ENCODE data around the gene DDX43. TPM values are rescaled to one million over a fixed set of nuclear protein-coding genes. Genes with fewer than 3 reads are reported as not detected.

Gene DDX43
- total RNA-seq (2021; ENCODE audit: unreplicated experiment) (24.9 TPM), Bru-seq, nascent RNA (percentile 91 among the genes with signal in this experiment), BruChase-seq, experiment 1, labeled RNA remaining after a 2-hour chase (percentile 91 among the genes with signal in this experiment), BruChase-seq, experiment 2, labeled RNA remaining after a 6-hour chase (percentile 88 among the genes with signal in this experiment)
- polyA plus RNA-seq (2012; ENCODE audit: insufficient read length) = 12.7 TPM
- long read RNA-seq, transcript DDX43-201 (17 exons, 2,513 nt) = major isoform, 41 of 127 reads
- long read RNA-seq, partial matches to known transcripts = 21 of 127 reads
- long read RNA-seq, other reads (novel, unspliced or antisense) = 65 of 127 reads

- POLR2A ChIA-PET = interaction anchor here (0.5 to 1.5 kb wide), 7 partner anchors 13 to 256 kb away, joined by 3 to 10 read pairs (median 4); no protein-coding TSS in a partner anchor
- ATAC-seq (peak; percentile 96), DNase-seq (ENCODE audit: low read depth, low spot score) (peak; percentile 98)
- H3K4me3 ChIP-seq (ENCODE audit: low read depth in 2 of 2, low read length in 2 of 2) = peak within 1 kb of the TSS; percentile 62 to 78
- peak within 1 kb of the TSS; percentile 90 for H3K27ac ChIP-seq (ENCODE audit: low read length)
- peaks cover 14% of the 10 kb centered on the region for H3K4me1 ChIP-seq (ENCODE audit: control insufficient read depth, insufficient read depth, low read length)
- in situ Hi-C loops (cut with HindIII; ENCODE audit: low pct_unique_long_range_greater_than_20kb, low sequenced_read_pairs) = no loop called here
- no peaks in the 10 kb centered on the region for H3K9me3 ChIP-seq (ENCODE audit: control insufficient read depth, insufficient read depth, low read depth, low read length)
- intact Hi-C loops (cut with micrococcal nuclease; ENCODE audit: unreplicated experiment) = no loop called here
- CTCF ChIA-PET = interaction anchor here (0.5 to 1.1 kb wide), 2 partner anchors 68 to 258 kb away, joined by 3 to 6 read pairs; no protein-coding TSS in a partner anchor
- no TSS peak for BruUV-seq (replicated peaks)
- H3K36me3 ChIP-seq (ENCODE audit: control insufficient read depth, insufficient read depth, low read length) = no peaks in the 10 kb centered on the region
- no peaks in the 10 kb centered on the region for H3K27me3 ChIP-seq (ENCODE audit: control insufficient read depth, insufficient read depth, low read length)
- peak; percentile 98 for TF ChIP-seq TCF7L2 (IDR thresholded peaks at IDR 0.05; ENCODE audit: low read depth, low read length)
- 0 out of 2 replicates have a peak, but pooled peaks have one; percentile 50 for TF ChIP-seq SIN3A (IDR thresholded peaks at IDR 0.05; ENCODE audit: borderline replicate concordance, insufficient read depth, low read depth, low read length)
- TF ChIP-seq CTCF (IDR thresholded peaks at IDR 0.05) = no peak
- TF ChIP-seq POLR2AphosphoS5 (IDR thresholded peaks at IDR 0.05; ENCODE audit: low read depth, low read length) = peak; percentile 90
- TF ChIP-seq REST (IDR thresholded peaks at IDR 0.05; ENCODE audit: insufficient read depth in 1 of 2, low read depth in 2 of 2, low read length in 1 of 2) = no peak
Observed at GRCh38 chr6:73394577-73395354, at the start of gene DDX43. TSS of gene DDX43 (plus strand) at chr6:73394828. CDS start at chr6:73394906, 78 bp downstream.

- no peaks in the 10 kb centered on the region for H3K9me3 ChIP-seq (ENCODE audit: control insufficient read depth, insufficient read depth, low read depth, low read length)
- ChIA-PET CTCF (no interaction called here), POLR2A (interaction anchor here (0.7 kb wide), 1 partner anchor 63 kb away, joined by 3 read pairs; no protein-coding TSS in a partner anchor)
- no peaks in the 10 kb centered on the region for H3K36me3 ChIP-seq (ENCODE audit: control insufficient read depth, insufficient read depth, low read length)
- H3K4me1 ChIP-seq (ENCODE audit: control insufficient read depth, insufficient read depth, low read length) = no peaks in the 10 kb centered on the region
- no peaks in the 10 kb centered on the region for H3K27me3 ChIP-seq (ENCODE audit: control insufficient read depth, insufficient read depth, low read length)
- H3K4me3 ChIP-seq (ENCODE audit: low read depth in 2 of 2, low read length in 2 of 2) = no peak overlapping the region
- ATAC-seq (no peak), DNase-seq (ENCODE audit: low read depth, low spot score) (no peak)
- BruUV-seq (replicated peaks) = no TSS peak
- no peak overlapping the region for H3K27ac ChIP-seq (ENCODE audit: low read length)
- no peak for TF ChIP-seq TCF7L2 (IDR thresholded peaks at IDR 0.05; ENCODE audit: low read depth, low read length)
- TF ChIP-seq SIN3A (IDR thresholded peaks at IDR 0.05; ENCODE audit: borderline replicate concordance, insufficient read depth, low read depth, low read length) = no peak
- no peak for TF ChIP-seq REST (IDR thresholded peaks at IDR 0.05; ENCODE audit: insufficient read depth in 1 of 2, low read depth in 2 of 2, low read length in 1 of 2)
- no peak for TF ChIP-seq CTCF (IDR thresholded peaks at IDR 0.05)
- TF ChIP-seq POLR2AphosphoS5 (IDR thresholded peaks at IDR 0.05; ENCODE audit: low read depth, low read length) = no peak
- in situ Hi-C loops (cut with HindIII; ENCODE audit: low pct_unique_long_range_greater_than_20kb, low sequenced_read_pairs) (no loop called here), intact Hi-C loops (cut with micrococcal nuclease; ENCODE audit: unreplicated experiment) (no loop called here)
Observed at GRCh38 chr6:73348550-73349204, 46.0 kb upstream of the DDX43 start.

Measured in Panc1 (cell line).